KMS-11 (cell line): ENCODE data around the gene SOX12.
A peak's percentile ranks its signal among the peaks of the same experiment; 100 is the strongest.

Source experiments
- H2AFZ ChIP-seq: fragments of 200-600 bp; sonication (generic); 2 replicates; pipeline ENCODE4 v1.6.1; 2016; ENCODE audit warnings: antibody characterized with exemption, mixed run types, low read depth
- H3K27ac ChIP-seq: fragments of 200-600 bp; sonication (generic); 2 replicates; pipeline ENCODE4 v1.6.1; 2016; ENCODE audit warnings: mild to moderate bottlenecking, mixed run types
- H3K27me3 ChIP-seq: fragments of 200-600 bp; sonication (generic); 2 replicates; pipeline ENCODE4 v1.6.1; 2017; ENCODE audit warnings: mild to moderate bottlenecking, low read depth, mixed run types, moderate library complexity; ENCODE audit not compliant: insufficient read depth
- H3K36me3 ChIP-seq: fragments of 200-600 bp; sonication (generic); 2 replicates; pipeline ENCODE4 v1.6.1; 2017; ENCODE audit warnings: mild to moderate bottlenecking, mixed run types; ENCODE audit not compliant: insufficient read depth
- H3K4me1 ChIP-seq: fragments of 200-600 bp; sonication (generic); 2 replicates; pipeline ENCODE4 v1.6.1; 2016; ENCODE audit warnings: mild to moderate bottlenecking, low read depth, mixed run types; ENCODE audit not compliant: poor library complexity, severe bottlenecking
- H3K4me2 ChIP-seq: fragments of 200-600 bp; sonication (generic); 2 replicates; pipeline ENCODE4 v1.7.0; 2016; ENCODE audit warnings: mild to moderate bottlenecking, mixed run types
- H3K4me3 ChIP-seq: fragments of 200-600 bp; sonication (generic); IDR thresholded peaks from 2 replicates; pipeline ENCODE4 v1.6.1; 2017; ENCODE audit warnings: low read depth, low read length, mixed read lengths; ENCODE audit not compliant: insufficient read depth
- H3K79me2 ChIP-seq: fragments of 200-600 bp; sonication (generic); 2 replicates; pipeline ENCODE4 v1.6.1; 2016; ENCODE audit warnings: low read depth, mixed run types; ENCODE audit not compliant: insufficient read depth
- H3K9ac ChIP-seq: fragments of 200-600 bp; sonication (generic); 2 replicates; pipeline ENCODE4 v1.6.1; 2016; ENCODE audit warnings: mild to moderate bottlenecking, mixed run types
- H4K20me1 ChIP-seq: fragments of 200-600 bp; sonication (generic); 2 replicates; pipeline ENCODE4 v1.6.1; 2016; ENCODE audit warnings: mild to moderate bottlenecking, mixed run types; ENCODE audit not compliant: insufficient read depth
- CTCF ChIP-seq: fragments of 200-600 bp; sonication (generic); conservative IDR thresholded peaks from 2 replicates; pipeline ENCODE4 v1.6.1; 2017; ENCODE audit warnings: low read depth, mild to moderate bottlenecking, antibody characterized with exemption, low read length, moderate library complexity, mixed read lengths

The SOX12 gene

GRCh38 chr20:346033-346639, 20.8 kb downstream of the SOX12 start:
- no peak overlapping the region for H3K4me2 ChIP-seq
- no peaks in the 10 kb centered on the region for H3K79me2 ChIP-seq
- no peak for TF ChIP-seq CTCF
- no peaks in the 10 kb centered on the region for H3K27me3 ChIP-seq
- no peak overlapping the region for H3K4me3 ChIP-seq
- H3K27ac ChIP-seq, result no peak overlapping the region
- H3K9ac ChIP-seq, result no peak overlapping the region
- H4K20me1 ChIP-seq, result no peaks in the 10 kb centered on the region
- no peak overlapping the region for H2AFZ ChIP-seq
- no peaks in the 10 kb centered on the region for H3K36me3 ChIP-seq
- peaks cover 9% of the 10 kb centered on the region for H3K4me1 ChIP-seq

GRCh38 chr20:346640-347316, 21.4 kb downstream of the SOX12 start, which contains the start of gene NRSN2:
NRSN2 (plus strand) TSS chr20:347111; CDS start chr20:349644, 2,533 bp downstream.
- peak within 1 kb of the TSS; percentile 68 for H3K27ac ChIP-seq
- H3K4me1 ChIP-seq, result peaks cover 9% of the 10 kb centered on the region
- H3K4me2 ChIP-seq, result peak within 1 kb of the TSS; percentile 70
- H3K4me3 ChIP-seq, result no peak within 1 kb of the TSS
- H3K9ac ChIP-seq, result peak within 1 kb of the TSS; percentile 85
- H3K79me2 ChIP-seq, result no peaks in the 10 kb centered on the region
- no peak for TF ChIP-seq CTCF
- H2AFZ ChIP-seq, result peak within 1 kb of the TSS; percentile 90
- H3K36me3 ChIP-seq, result no peaks in the 10 kb centered on the region
- H4K20me1 ChIP-seq, result no peaks in the 10 kb centered on the region
- H3K27me3 ChIP-seq, result no peaks in the 10 kb centered on the region

DNA sequence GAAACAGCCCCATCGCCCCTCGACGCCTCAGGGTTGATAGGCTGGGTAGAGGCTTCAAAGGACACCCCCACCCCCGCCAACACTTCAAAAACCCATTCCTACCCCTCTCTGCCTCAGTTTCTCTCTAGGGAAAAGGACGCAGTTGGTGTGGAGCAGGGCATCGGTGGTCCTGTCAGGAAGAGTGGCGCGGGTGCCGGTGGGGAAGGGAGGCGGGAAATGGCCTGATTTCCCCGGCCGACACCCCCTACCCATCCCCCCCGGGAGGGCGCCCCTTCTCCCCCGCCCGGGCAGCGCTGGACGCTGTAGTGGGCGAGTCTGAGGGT, 21.9 kb downstream of the SOX12 start:
- H3K36me3 ChIP-seq, result no peaks in the 10 kb centered on the region
- H3K27ac ChIP-seq, result no peak overlapping the region
- H3K4me2 ChIP-seq, result peak overlapping the region; percentile 70; the same call in 1 of the 2 replicates
- no peaks in the 10 kb centered on the region for H3K27me3 ChIP-seq
- H3K9ac ChIP-seq, result peak overlapping the region; percentile 85
- no peak overlapping the region for H3K4me3 ChIP-seq
- H3K79me2 ChIP-seq, result no peaks in the 10 kb centered on the region
- H3K4me1 ChIP-seq, result peaks cover 9% of the 10 kb centered on the region
- peak overlapping the region; percentile 90 for H2AFZ ChIP-seq
- H4K20me1 ChIP-seq, result no peaks in the 10 kb centered on the region
- no peak for TF ChIP-seq CTCF

DNA sequence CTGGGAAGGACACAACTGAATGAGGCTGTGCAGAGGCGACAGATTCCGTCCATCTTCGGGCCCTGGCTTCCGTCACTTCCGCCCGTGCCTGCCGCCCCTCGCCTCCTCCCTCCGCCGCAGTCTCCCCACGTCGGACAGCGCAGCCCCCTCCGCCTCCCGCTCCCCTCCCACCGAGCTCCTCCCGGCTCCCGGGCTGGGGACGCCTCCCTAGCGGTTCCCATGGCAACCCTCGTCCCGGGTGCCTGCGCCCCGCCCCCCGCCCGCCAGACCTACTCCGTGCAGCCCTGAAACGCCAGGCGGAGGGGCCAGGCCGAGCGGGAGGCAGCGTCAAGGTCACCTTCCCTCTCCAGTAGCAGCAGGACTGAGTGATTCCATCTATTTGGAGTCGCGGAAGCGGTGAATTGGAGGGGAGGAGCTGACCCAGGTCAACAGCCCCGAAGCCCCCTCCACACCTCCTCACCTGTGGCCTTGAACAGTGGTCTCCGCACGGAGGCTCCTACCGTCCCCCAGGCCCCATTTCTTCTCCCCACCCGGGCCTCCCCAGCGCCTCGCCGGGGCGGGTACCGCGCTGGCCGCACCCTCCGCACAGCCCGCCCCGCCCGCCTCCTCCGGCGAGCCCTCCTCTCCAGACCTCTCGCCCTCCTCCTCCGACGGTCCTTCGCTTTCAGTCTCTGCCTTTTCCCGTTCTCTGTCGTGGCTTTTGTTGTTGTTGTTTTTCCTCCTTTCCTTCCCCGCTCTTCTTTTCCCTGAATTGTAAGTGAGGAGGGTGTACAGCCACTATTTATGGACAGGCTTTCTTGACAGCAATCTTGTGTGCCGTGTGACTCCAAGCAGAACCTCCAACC, 22.5 kb downstream of the SOX12 start:
- H2AFZ ChIP-seq, result peak overlapping the region; percentile 90
- TF ChIP-seq CTCF, result no peak
- no peaks in the 10 kb centered on the region for H4K20me1 ChIP-seq
- no peaks in the 10 kb centered on the region for H3K36me3 ChIP-seq
- H3K4me1 ChIP-seq, result peaks cover 9% of the 10 kb centered on the region
- peak overlapping the region; percentile 70 for H3K4me2 ChIP-seq
- no peaks in the 10 kb centered on the region for H3K27me3 ChIP-seq
- H3K4me3 ChIP-seq, result no peak overlapping the region
- no peaks in the 10 kb centered on the region for H3K79me2 ChIP-seq
- peak overlapping the region; percentile 85 for H3K9ac ChIP-seq
- peak overlapping the region; percentile 68 for H3K27ac ChIP-seq
